K562 (cell line): ENCODE data around the gene HAPLN2. TPM values are rescaled to one million over a fixed set of nuclear protein-coding genes. Genes with fewer than 3 reads are reported as not detected.

Experiments used
- ARNT ChIP-seq, 2 experiments: fragments of 450-650 bp; IDR thresholded peaks; 2 replicates each; pipeline ENCODE4 v1.6.1; 2016; ENCODE audit warnings: mild to moderate bottlenecking in 1 of 2
- GABPA ChIP-seq: fragments of 200-800 bp; sonication (Bioruptor generic); conservative IDR thresholded peaks from 2 replicates; pipeline ENCODE4 v1.6.1; 2016; ENCODE audit warnings: low read depth, missing genetic modification characterization, missing compliant biosample characterization
- GABPB1 ChIP-seq: sonication (generic); formaldehyde crosslinking; IDR thresholded peaks from 2 replicates; pipeline ENCODE4 v1.8.0; 2022; ENCODE audit warnings: mild to moderate bottlenecking, missing genetic modification reagents
- KAT8 ChIP-seq: fragments of 450-650 bp; IDR thresholded peaks from 2 replicates; pipeline ENCODE4 v1.6.1; 2016; ENCODE audit warnings: low read depth, mild to moderate bottlenecking
- KLF6 ChIP-seq: fragments of 250-450 bp; sonication (Bioruptor Pico); IDR thresholded peaks from 2 replicates; pipeline ENCODE4 v1.4.0; 2020; ENCODE audit warnings: mild to moderate bottlenecking, moderate library complexity, borderline replicate concordance
- MAZ ChIP-seq, 2 experiments: fragments of 450-650 bp in 1 of 2; sonication (generic) in 1 of 2; formaldehyde crosslinking; IDR thresholded peaks in 1 of 2; conservative IDR thresholded peaks in 1 of 2; 2 replicates each; pipeline versions ENCODE4 v1.4.0 to v1.5.0; 2020; ENCODE audit warnings: mild to moderate bottlenecking in 1 of 2, missing genetic modification reagents in 1 of 2
- NFYB ChIP-seq: IDR thresholded peaks from 2 replicates; pipeline ENCODE4 v1.6.1; 2011; ENCODE audit warnings: mild to moderate bottlenecking, moderate library complexity; ENCODE audit not compliant: insufficient read length; ENCODE audit errors: extremely low read depth
- SMARCE1 ChIP-seq: fragments of 450-650 bp; IDR thresholded peaks from 2 replicates; pipeline ENCODE4 v1.7.1; 2016; ENCODE audit warnings: mild to moderate bottlenecking
- ZBTB40 ChIP-seq, 2 experiments: fragments of 450-650 bp in 1 of 2; sonication (generic) in 1 of 2; formaldehyde crosslinking in 1 of 2; IDR thresholded peaks; 2 replicates each; pipeline versions ENCODE4 v1.7.1 to v1.9.0; 2016 to 2022; ENCODE audit warnings: inconsistent platforms in 1 of 2, mild to moderate bottlenecking in 1 of 2, missing genetic modification reagents in 1 of 2
- ZBTB43 ChIP-seq: sonication (generic); formaldehyde crosslinking; IDR thresholded peaks from 2 replicates; pipeline ENCODE4 v1.8.0; 2023; ENCODE audit warnings: mild to moderate bottlenecking, missing genetic modification reagents
- ZNF3 ChIP-seq: fragments of 250-450 bp; sonication (Bioruptor Pico); IDR thresholded peaks from 2 replicates; pipeline ENCODE4 v1.5.0; 2021; ENCODE audit warnings: mild to moderate bottlenecking, moderate library complexity
- ZNF408 ChIP-seq: fragments of 250-450 bp; sonication (Bioruptor Pico); IDR thresholded peaks from 2 replicates; pipeline ENCODE4 v1.4.0; 2020; ENCODE audit warnings: low read depth, mild to moderate bottlenecking, moderate library complexity
- ZNF75A ChIP-seq: fragments of 450-650 bp; formaldehyde crosslinking; IDR thresholded peaks from 2 replicates; pipeline ENCODE4 v1.4.0; 2020; ENCODE audit warnings: mild to moderate bottlenecking
- polyA plus RNA-seq, 8 experiments: library from polyadenylated mRNA; depleted of rRNA in 4 of 8; stranded (reverse) in 5 of 8; unstranded in 3 of 8; fragments of >200 nt; fragmentation: Nextera tagmentation in 2 of 8; fragmentation: Illumina TruSeq in 1 of 8; extraction: Ambion mirVana in 2 of 8; extraction: Trizol in 1 of 8; gene quantifications; 2 replicates each; pipeline versions ENCODE4 v1.2.1 to v1.2.3, GENCODE V29; 2011 to 2014; ENCODE audit warnings: inconsistent platforms in 1 of 8, missing spikeins in 1 of 8
- total RNA-seq, 7 experiments: library from RNA; depleted of rRNA in 6 of 7; stranded (reverse); fragments of >200 nt in 6 of 7; fragmentation: Illumina TruSeq in 2 of 7; extraction: Trizol in 2 of 7; gene quantifications; 2 replicates each; pipeline versions ENCODE4 v1.2.1 to v1.2.3, GENCODE V29; 2011 to 2021; ENCODE audit warnings: low replicate concordance in 1 of 7
- TF ChIP-seq, protein P1 (sequence below), 2 experiments: fragments of 200-800 bp in 1 of 2; sonication (Bioruptor generic) in 1 of 2; sonication (generic) in 1 of 2; formaldehyde crosslinking in 1 of 2; IDR thresholded peaks in 1 of 2; conservative IDR thresholded peaks in 1 of 2; 2 replicates each; pipeline versions ENCODE4 v1.5.0 to v1.6.1; 2016 to 2020; ENCODE audit warnings: missing compliant biosample characterization in 1 of 2, missing genetic modification characterization in 1 of 2, missing genetic modification reagents in 1 of 2

Gene HAPLN2
- total and polyA plus RNA-seq, 9 of the 15 experiments (the other 6 are each of a cell fraction or from before 2014, with no cell fraction given): 0.14 to 5.2 (median 3.8) TPM; not detected in 4

GRCh38 chr1:156591432-156592157, 27.6 kb upstream of the HAPLN2 start, which contains the start of gene NAXE (continued):
- TF ChIP-seq ZBTB40 (IDR thresholded peaks at IDR 0.05): peak; percentile 60; the same call in 1 of the 2 replicates
- TF ChIP-seq ZBTB40 (CRISPR knock-in tag; IDR thresholded peaks at IDR 0.05): no peak
- no peak for TF ChIP-seq SMARCE1
- TF ChIP-seq, protein P1, sequence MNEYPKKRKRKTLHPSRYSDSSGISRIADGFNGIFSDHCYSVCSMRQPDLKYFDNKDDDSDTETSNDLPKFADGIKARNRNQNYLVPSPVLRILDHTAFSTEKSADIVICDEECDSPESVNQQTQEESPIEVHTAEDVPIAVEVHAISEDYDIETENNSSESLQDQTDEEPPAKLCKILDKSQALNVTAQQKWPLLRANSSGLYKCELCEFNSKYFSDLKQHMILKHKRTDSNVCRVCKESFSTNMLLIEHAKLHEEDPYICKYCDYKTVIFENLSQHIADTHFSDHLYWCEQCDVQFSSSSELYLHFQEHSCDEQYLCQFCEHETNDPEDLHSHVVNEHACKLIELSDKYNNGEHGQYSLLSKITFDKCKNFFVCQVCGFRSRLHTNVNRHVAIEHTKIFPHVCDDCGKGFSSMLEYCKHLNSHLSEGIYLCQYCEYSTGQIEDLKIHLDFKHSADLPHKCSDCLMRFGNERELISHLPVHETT (CRISPR knock-in tag; conservative IDR thresholded peaks at IDR 0.05 in 1 of 2, IDR thresholded peaks at IDR 0.05 in 1 of 2): 0 out of 4 replicates have a peak, but pooled peaks of 1 of the 2 experiments have one; percentile 43
- TF ChIP-seq ZNF408: no peak
- TF ChIP-seq GABPB1 (CRISPR knock-in tag): peak; percentile 40; the same call in 1 of the 2 replicates
- TF ChIP-seq GABPA (tag): peak; percentile 68; the same call in 1 of the 2 replicates
- TF ChIP-seq ARNT (IDR thresholded peaks at IDR 0.05): no peak
- no peak for TF ChIP-seq KAT8
- TF ChIP-seq ZNF3 (CRISPR knock-in tag): no peak
- no peak for TF ChIP-seq ZNF75A (CRISPR knock-in tag)
- peak; percentile 30; the same call in 1 of the 2 replicates for TF ChIP-seq ZBTB43 (CRISPR knock-in tag)
- no peak for TF ChIP-seq NFYB
- peak; percentile 41 to 43; a peak in 2 of 4 replicates for TF ChIP-seq MAZ (CRISPR knock-in tag; conservative IDR thresholded peaks at IDR 0.05 in 1 of 2, IDR thresholded peaks at IDR 0.05 in 1 of 2)
- TF ChIP-seq KLF6 (CRISPR knock-in tag): no peak; the same call in 1 of the 2 replicates
